ENCODE results near the gene ZNF646. TPM values are rescaled to one million over a fixed set of nuclear protein-coding genes. Genes with fewer than 3 reads are reported as not detected.

The ZNF646 gene
- total RNA-seq, 1 donor from 2014 or later, result 16.0 TPM

DNA sequence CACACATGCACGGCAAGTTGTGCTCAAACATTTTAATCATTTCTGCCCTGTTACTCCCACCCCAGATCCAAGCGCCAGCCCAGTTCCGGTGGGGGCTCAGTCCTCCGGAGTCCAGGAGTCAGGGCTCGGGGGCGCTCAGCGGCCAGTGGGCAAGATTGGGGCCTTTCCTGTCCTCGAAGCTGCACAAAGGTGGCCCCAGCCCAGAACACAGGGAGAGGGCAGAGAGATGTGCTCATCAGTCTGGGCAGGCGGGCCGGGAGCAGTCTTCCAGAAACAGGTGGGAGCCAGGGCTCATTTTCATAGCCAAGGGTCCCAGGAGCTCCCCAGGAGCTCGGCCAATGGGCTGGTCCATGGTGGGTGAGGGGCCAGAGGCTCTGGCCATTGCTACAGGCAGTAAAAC, 57.2 kb downstream of the ZNF646 start:
- no peak for DNase-seq

DNA sequence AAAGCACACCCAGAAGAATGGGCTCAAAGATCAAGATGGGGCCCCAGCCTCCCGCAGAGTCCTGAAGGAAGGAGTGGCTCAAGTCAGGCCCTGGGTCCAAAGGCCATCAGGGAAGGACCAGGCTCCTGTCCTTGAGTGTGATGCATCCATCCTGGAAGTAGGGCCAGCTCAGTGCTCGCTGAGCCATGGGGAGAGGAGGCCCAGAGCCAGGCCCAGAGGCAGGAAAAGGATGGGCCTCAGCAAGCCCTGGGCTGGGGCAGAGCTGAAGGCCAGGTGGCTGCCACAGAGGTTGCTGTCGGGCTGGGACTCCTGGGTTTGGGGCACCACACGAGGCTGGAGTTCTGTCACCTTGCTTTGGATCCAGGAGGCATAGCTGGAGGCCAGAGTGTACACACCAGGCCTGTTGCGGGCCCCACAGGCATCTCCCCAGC, 57.6 kb downstream of the ZNF646 start:
- DNase-seq, result no peak

DNA sequence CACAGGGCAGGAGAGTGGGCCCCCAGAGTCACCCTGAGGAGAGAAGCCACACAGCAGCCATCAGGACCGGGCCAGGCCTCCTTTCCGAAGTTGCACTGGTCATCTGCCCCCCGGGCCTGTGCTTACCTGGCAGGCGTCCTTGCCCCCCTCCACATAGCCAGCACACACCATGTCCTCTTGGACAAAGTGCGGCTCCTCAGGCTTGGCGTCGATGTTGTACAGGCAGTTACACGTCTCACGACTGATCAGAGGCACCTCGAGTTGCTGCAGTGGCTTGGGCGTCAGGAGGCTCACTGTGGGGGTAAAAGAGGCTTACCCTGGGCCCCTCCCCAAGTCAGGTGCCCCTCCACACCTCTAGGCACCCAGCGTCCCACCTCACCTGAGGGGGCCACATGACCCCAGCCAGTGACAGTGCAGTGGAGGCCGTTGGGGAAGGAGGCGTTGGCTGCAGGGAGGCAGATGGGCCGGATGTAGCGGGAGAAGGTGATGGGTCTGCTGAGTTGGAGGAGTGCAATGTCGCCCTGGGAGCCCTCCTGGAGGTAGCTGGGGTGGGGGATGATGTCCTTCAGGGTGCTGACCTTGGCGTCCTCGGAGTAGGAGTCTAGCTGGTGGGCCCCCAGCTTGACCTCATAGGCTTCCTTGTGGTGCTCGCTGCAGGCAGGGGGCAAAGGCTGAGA, 58.2 kb downstream of the ZNF646 start:
- DNase-seq, result no peak

DNA sequence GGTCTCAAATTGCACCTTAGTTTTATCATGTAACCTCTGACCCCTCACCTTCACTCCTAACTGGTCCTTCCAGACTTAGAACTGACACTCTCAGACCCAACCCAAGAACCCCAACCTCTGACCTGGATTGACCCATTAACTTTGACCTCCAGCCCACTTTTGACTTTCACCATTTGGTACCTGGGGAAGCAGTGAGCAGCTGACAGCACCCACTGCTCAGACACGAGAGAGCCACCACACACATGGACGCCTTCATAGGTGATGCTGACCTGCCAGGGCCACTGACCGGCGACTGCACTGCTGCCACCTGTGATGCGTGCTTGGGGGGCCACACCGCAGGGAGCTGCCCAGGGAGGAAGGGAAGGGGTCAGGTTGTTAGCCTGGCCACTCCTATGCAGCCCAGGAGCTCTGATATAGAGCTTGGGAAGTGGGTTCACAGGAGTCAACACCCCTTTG, 58.9 kb downstream of the ZNF646 start:
- DNase-seq, result no peak

Other genes with a start within 250 kb of the ZNF646 start
- gene BCL7C, start 180.3 kb upstream of the ZNF646 start, total RNA-seq, result 40.0 and 58.0 TPM in 2 replicates
- gene CTF1, start 177.8 kb upstream of the ZNF646 start, total RNA-seq, result 0.17 and 0.70 TPM in 2 replicates
- gene FBXL19, start 150.8 kb upstream of the ZNF646 start, total RNA-seq, result 21.8 and 26.7 TPM in 2 replicates
- 40.2 and 42.4 TPM in 2 replicates for gene ORAI3, start 125.4 kb upstream of the ZNF646 start, total RNA-seq
- gene SETD1A, start 116.7 kb upstream of the ZNF646 start, total RNA-seq, result 2.6 and 5.3 TPM in 2 replicates
- gene HSD3B7, start 89.2 kb upstream of the ZNF646 start, total RNA-seq, result 21.0 and 26.4 TPM in 2 replicates
- gene STX1B, start 63.8 kb upstream of the ZNF646 start, total RNA-seq, result 0.51 and 0.70 TPM in 2 replicates
- 22.9 and 26.2 TPM in 2 replicates for gene STX4, start 40.9 kb upstream of the ZNF646 start, total RNA-seq
- 7.3 and 9.0 TPM in 2 replicates for gene ZNF668, start 182 bp upstream of the ZNF646 start, total RNA-seq
- gene PRSS53, start 14.5 kb downstream of the ZNF646 start, total RNA-seq, result 0.88 and 2.0 TPM in 2 replicates
- 67.6 and 109 TPM in 2 replicates for gene VKORC1, start 20.4 kb downstream of the ZNF646 start, total RNA-seq
- 18.4 and 36.2 TPM in 2 replicates for gene BCKDK, start 34.0 kb downstream of the ZNF646 start, total RNA-seq
- gene KAT8, start 43.2 kb downstream of the ZNF646 start, total RNA-seq, result 38.3 and 45.6 TPM in 2 replicates
- gene PRSS8, start 61.3 kb downstream of the ZNF646 start, total RNA-seq, result not detected in 2 replicates
- 0.51 TPM in 1 of 2 replicates, not detected in the other for gene PRSS36, start 75.6 kb downstream of the ZNF646 start, total RNA-seq
- 68.2 and 71.3 TPM in 2 replicates for gene FUS, start 105.7 kb downstream of the ZNF646 start, total RNA-seq
- 74.5 and 101 TPM in 2 replicates for gene PYCARD, start 128.3 kb downstream of the ZNF646 start, total RNA-seq
- gene TRIM72, start 139.7 kb downstream of the ZNF646 start, total RNA-seq, result not detected in 2 replicates
- not detected in 2 replicates for gene PYDC1, start 142.7 kb downstream of the ZNF646 start, total RNA-seq
- gene ITGAM, start 185.6 kb downstream of the ZNF646 start, total RNA-seq, result 0.34 TPM in 1 of 2 replicates, not detected in the other